ENCODE results near the gene CEP85.

CEP85 gene

GRCh38 chr1:26286064-26286416 is 52.0 kb downstream of the CEP85 start:
- TF ChIP-seq CTCF (conservative IDR thresholded peaks at IDR 0.05; ENCODE audit: low read depth, low read length): no peak
- no peak for DNase-seq (ENCODE audit: low read depth)
- H3K4me3 ChIP-seq (ENCODE audit: low read depth, low read length): no peak overlapping the region

GRCh38 chr1:26287033-26287711 is 53.2 kb downstream of the CEP85 start:
- no peak for TF ChIP-seq CTCF (conservative IDR thresholded peaks at IDR 0.05; ENCODE audit: low read depth, low read length)
- no peak for DNase-seq (ENCODE audit: low read depth)
- H3K4me3 ChIP-seq (ENCODE audit: low read depth, low read length): no peak overlapping the region

GRCh38 chr1:26287811-26288210 is 53.8 kb downstream of the CEP85 start:
- no peak for DNase-seq (ENCODE audit: low read depth)

GRCh38 chr1:26288311-26288941 is 54.4 kb downstream of the CEP85 start:
- TF ChIP-seq CTCF (conservative IDR thresholded peaks at IDR 0.05; ENCODE audit: low read depth, low read length): no peak
- DNase-seq (ENCODE audit: low read depth): no peak
- H3K4me3 ChIP-seq (ENCODE audit: low read depth, low read length): no peak overlapping the region

More at GRCh38 chr1:26287811-26288210, 53.8 kb downstream of the CEP85 start:
- no peak overlapping the region for H3K4me3 ChIP-seq (ENCODE audit: low read depth, low read length)
- no peak for TF ChIP-seq CTCF (conservative IDR thresholded peaks at IDR 0.05; ENCODE audit: low read depth, low read length)

GRCh38 chr1:26289158-26290059 is 55.4 kb downstream of the CEP85 start:
- no peak overlapping the region for H3K4me3 ChIP-seq (ENCODE audit: low read depth, low read length)
- TF ChIP-seq CTCF (conservative IDR thresholded peaks at IDR 0.05; ENCODE audit: low read depth, low read length): no peak
- DNase-seq (ENCODE audit: low read depth): no peak

GRCh38 chr1:26290122-26290881 is 56.3 kb downstream of the CEP85 start:
- DNase-seq (ENCODE audit: low read depth): no peak
- TF ChIP-seq CTCF (conservative IDR thresholded peaks at IDR 0.05; ENCODE audit: low read depth, low read length): no peak
- no peak overlapping the region for H3K4me3 ChIP-seq (ENCODE audit: low read depth, low read length)

Measured in choroid plexus epithelial cell (primary cell).